K562 (cell line): ENCODE results near the gene TTYH2. TPM values are rescaled to one million over a fixed set of nuclear protein-coding genes. Genes with fewer than 3 reads are reported as not detected.

Experiments used
- ATAC-seq: fragments of 200-7000 bp; cut with Tn5 transposase; 3 replicates; pipeline ENCODE4 v1.9.1; 2020; ENCODE audit warnings: moderate library complexity
- BruUV-seq: library from RNA; stranded (reverse); fragments of 400-500 nt; replicated peaks from 2 replicates; lab custom pipeline; 2021; lab: Mats Ljungman, UMichigan
- CTCF ChIA-PET: fragments of 300-600 bp; formaldehyde crosslinking; extraction: SDS; loops from one replicate; lab custom pipeline; 2021; ENCODE audit warnings: low intra/inter-chr PET ratio; lab: Yijun Ruan, JAX
- POLR2A ChIA-PET: fragments of 300-600, 350-650 bp; sonication (Branson Sonifier 250); formaldehyde crosslinking; extraction: SDS; loops from one replicate; lab custom pipeline; 2021; ENCODE audit warnings: antibody characterized with exemption, inconsistent platforms; lab: Yijun Ruan, JAX
- DNase-seq, 4 experiments: peaks; one replicate each; pipeline versions ENCODE4 v3.0.0 to v3.0.0-alpha.2; 2011 to 2018; ENCODE audit warnings: low spot score in 3 of 4, mixed read lengths in 3 of 4; ENCODE audit errors: extremely low read depth in 1 of 4
- FAIRE-seq: peaks from 2 replicates; lab custom pipeline; 2011; peaks lifted over from hg19 to GRCh38; lab: Jason Lieb, UNC
- H2AFZ ChIP-seq: 2 replicates; pipeline ENCODE4 v1.6.0; 2011; ENCODE audit warnings: low read depth, low read length, control low read depth, inconsistent platforms
- H3K27ac ChIP-seq: fragments of 200-600 bp; 3 replicates; pipeline ENCODE4 v1.8.0; 2011; ENCODE audit warnings: low read depth, mild to moderate bottlenecking, control low read depth, inconsistent platforms, low read length, moderate library complexity, mixed read lengths; ENCODE audit errors: extremely low read depth
- H3K27me3 ChIP-seq, 2 experiments: fragments of 300-600 bp in 1 of 2; 2 replicates in 1 of 2; 3 replicates in 1 of 2; pipeline versions ENCODE4 v1.6.0 to v1.8.0; 2011; ENCODE audit warnings: inconsistent platforms in 2 of 2, low read length in 2 of 2, mild to moderate bottlenecking in 1 of 2, mixed read lengths in 1 of 2, moderate library complexity in 1 of 2; ENCODE audit not compliant: control insufficient read depth in 2 of 2, insufficient read depth in 2 of 2
- H3K36me3 ChIP-seq: fragments of 300-600 bp; 3 replicates; pipeline ENCODE4 v1.8.0; 2011; ENCODE audit warnings: mild to moderate bottlenecking, low read length, inconsistent platforms; ENCODE audit not compliant: control insufficient read depth, insufficient read depth
- H3K4me1 ChIP-seq, 2 experiments: fragments of 200-600 bp in 1 of 2; replicated peaks in 1 of 2; 2 replicates in 1 of 2; 3 replicates in 1 of 2; pipeline versions ENCODE4 v1.5.1 to v1.8.0; 2011; ENCODE audit warnings: inconsistent platforms in 2 of 2, low read length in 2 of 2, mild to moderate bottlenecking in 1 of 2, mixed read lengths in 1 of 2, moderate library complexity in 1 of 2; ENCODE audit not compliant: control insufficient read depth in 2 of 2, insufficient read depth in 2 of 2
- H3K4me2 ChIP-seq: 2 replicates; pipeline ENCODE4 v1.6.1; 2011; ENCODE audit warnings: low read length, control low read depth, inconsistent platforms, mixed read lengths; ENCODE audit not compliant: insufficient read depth
- H3K4me3 ChIP-seq: fragments of 200-600 bp; sonication (generic), shearing (Covaris generic); 2 replicates; pipeline ENCODE4 v1.5.1; 2016; ENCODE audit warnings: control low read depth, inconsistent platforms
- H3K79me2 ChIP-seq: fragments of 200-600 bp; 3 replicates; pipeline ENCODE4 v1.8.0; 2011; ENCODE audit warnings: low read length, inconsistent platforms; ENCODE audit not compliant: control insufficient read depth, insufficient read depth
- H3K9ac ChIP-seq, 2 experiments: 2 replicates each; pipeline versions ENCODE4 v1.6.0 to v1.6.1; 2011; ENCODE audit warnings: low read depth in 2 of 2, low read length in 2 of 2, control low read depth in 1 of 2, inconsistent platforms in 1 of 2, mild to moderate bottlenecking in 1 of 2, mixed read lengths in 1 of 2; ENCODE audit not compliant: insufficient read depth in 1 of 2
- H3K9me1 ChIP-seq: one replicate; pipeline ENCODE4 v1.6.0; 2011; ENCODE audit warnings: inconsistent platforms, mild to moderate bottlenecking, low read length, moderate library complexity; ENCODE audit not compliant: control insufficient read depth, insufficient read depth
- H3K9me3 ChIP-seq: replicated peaks from 2 replicates; pipeline ENCODE4 v1.5.1; 2011; ENCODE audit warnings: low read depth, low read length, inconsistent platforms; ENCODE audit not compliant: control insufficient read depth, insufficient read depth
- H4K20me1 ChIP-seq: replicated peaks from 2 replicates; pipeline ENCODE4 v1.6.1; 2011; ENCODE audit warnings: low read length, inconsistent platforms, mixed read lengths; ENCODE audit not compliant: control insufficient read depth, insufficient read depth
- CTCF ChIP-seq, 3 experiments: IDR thresholded peaks in 2 of 3; conservative IDR thresholded peaks in 1 of 3; 2 replicates each; pipeline ENCODE4 v1.5.1; 2011 to 2012; ENCODE audit warnings: low read length in 3 of 3, mild to moderate bottlenecking in 3 of 3, control low read depth in 2 of 3, improper control_type of control experiment in 1 of 3, inconsistent platforms in 1 of 3, low read depth in 1 of 3, mixed read lengths in 1 of 3, moderate library complexity in 1 of 3; ENCODE audit not compliant: insufficient read depth in 2 of 3
- FOXA3 ChIP-seq, 2 experiments: fragments of 450-650 bp in 1 of 2; sonication (generic) in 1 of 2; formaldehyde crosslinking; IDR thresholded peaks in 1 of 2; conservative IDR thresholded peaks in 1 of 2; 2 replicates each; pipeline versions ENCODE4 v1.4.0 to v1.8.0; 2020 to 2022; ENCODE audit warnings: mild to moderate bottlenecking in 2 of 2, missing genetic modification reagents in 1 of 2
- L3MBTL2 ChIP-seq: fragments of 450-650 bp; IDR thresholded peaks from 2 replicates; pipeline ENCODE4 v1.6.1; 2016; ENCODE audit warnings: mild to moderate bottlenecking, moderate library complexity
- RREB1 ChIP-seq: fragments of 250-450 bp; sonication (Bioruptor Pico); IDR thresholded peaks from 2 replicates; pipeline ENCODE4 v1.4.0; 2020
- WHSC1 ChIP-seq: IDR thresholded peaks from one replicate; pipeline ENCODE4 v1.6.1; 2012; ENCODE audit warnings: low read length, control low read depth, inconsistent platforms
- ZBTB11 ChIP-seq, 3 experiments: fragments of 200-800 bp in 1 of 3; fragments of 250-450 bp in 1 of 3; fragments of 450-650 bp in 1 of 3; sonication (Bioruptor Pico) in 1 of 3; sonication (Bioruptor generic) in 1 of 3; formaldehyde crosslinking in 1 of 3; IDR thresholded peaks; 2 replicates each; pipeline versions ENCODE4 v1.6.1 to v1.8.0; 2016 to 2022; ENCODE audit warnings: mild to moderate bottlenecking in 2 of 3, missing genetic modification characterization in 2 of 3, missing compliant biosample characterization in 1 of 3, moderate library complexity in 1 of 3
- WGBS: fragments of 100-300 bp; shearing (Covaris generic); methylation state at CpG from one replicate; pipeline ENCODE4 v1.1.6; 2016; ENCODE audit warnings: low coverage, mixed read lengths; ENCODE audit not compliant: insufficient coverage; ENCODE audit errors: missing lambda C conversion rate; 5-methylcytosine and 5-hydroxymethylcytosine counted together
- in situ Hi-C: fragments of 300-500 bp; cut with MboI; formaldehyde crosslinking; loops from 4 replicates; pipeline ENCODE4 v1.15.0; 2018; ENCODE audit warnings: inconsistent platforms, mixed read lengths
- intact Hi-C: fragments of 100-400 bp; cut with micrococcal nuclease; formaldehyde crosslinking; loops from 2 replicates; pipeline ENCODE4 v1.14.2; 2022
- polyA plus RNA-seq, 8 experiments: library from polyadenylated mRNA; depleted of rRNA in 4 of 8; stranded (reverse) in 5 of 8; unstranded in 3 of 8; fragments of >200 nt; fragmentation: Nextera tagmentation in 2 of 8; fragmentation: Illumina TruSeq in 1 of 8; extraction: Ambion mirVana in 2 of 8; extraction: Trizol in 1 of 8; gene quantifications; 2 replicates each; pipeline versions ENCODE4 v1.2.1 to v1.2.3, GENCODE V29; 2011 to 2014; ENCODE audit warnings: inconsistent platforms in 1 of 8, missing spikeins in 1 of 8
- total RNA-seq, 7 experiments: library from RNA; depleted of rRNA in 6 of 7; stranded (reverse); fragments of >200 nt in 6 of 7; fragmentation: Illumina TruSeq in 2 of 7; extraction: Trizol in 2 of 7; gene quantifications; 2 replicates each; pipeline versions ENCODE4 v1.2.1 to v1.2.3, GENCODE V29; 2011 to 2021; ENCODE audit warnings: low replicate concordance in 1 of 7

Gene TTYH2
- total and polyA plus RNA-seq, 9 of the 15 experiments (the other 6 are each of a cell fraction or from before 2014, with no cell fraction given), result 0.03 to 2.0 (median 0.91) TPM

- peaks cover 11% of the 10 kb centered on the region for H3K79me2 ChIP-seq
- H3K9me3 ChIP-seq, result no peaks in the 10 kb centered on the region
- POLR2A ChIA-PET, result interaction anchor here (0.6 to 2.0 kb wide), 13 partner anchors 8 to 671 kb away, joined by 3 to 13 read pairs (median 4); no protein-coding TSS in a partner anchor
- no peak for FAIRE-seq
- H3K9me1 ChIP-seq, result no peaks in the 10 kb centered on the region
- peak overlapping the region; percentile 81 for H3K4me2 ChIP-seq
- H3K27me3 ChIP-seq, result no peaks in the 10 kb centered on the region
- peak; percentile 52 for ATAC-seq
- intact Hi-C loops (loop anchor here (5.0 kb wide), 2 partner anchors 70 to 150 kb away; partner anchors contain the start of gene BTBD17), in situ Hi-C loops (loop anchor here (5.0 kb wide), 1 partner anchor 140 kb away; no protein-coding TSS in a partner anchor)
- WGBS, result 5% methylated on average over 47 of the region's 48 CpGs
- peak overlapping the region; percentile 40 for H3K4me3 ChIP-seq
- H3K36me3 ChIP-seq, result peaks cover 39% of the 10 kb centered on the region
- peak overlapping the region; percentile 61; the same call in 1 of the 3 replicates for H3K27ac ChIP-seq
- peak; percentile 40 to 63 (median 44) for DNase-seq
- CTCF ChIA-PET, result interaction anchor here (0.8 to 1.3 kb wide), 2 partner anchors 9 to 149 kb away, joined by 3 to 4 read pairs; no protein-coding TSS in a partner anchor
- H4K20me1 ChIP-seq, result peaks cover 42% of the 10 kb centered on the region
- peaks cover 30 to 43% of the 10 kb centered on the region in 2 experiments for H3K4me1 ChIP-seq
- peak overlapping the region; percentile 91 for H2AFZ ChIP-seq
- peak overlapping the region; percentile 45 to 83; a peak in 3 of 4 replicates for H3K9ac ChIP-seq
- BruUV-seq, result no TSS peak
- TF ChIP-seq CTCF (IDR thresholded peaks at IDR 0.05 in 2 of 3, conservative IDR thresholded peaks at IDR 0.05 in 1 of 3; ENCODE audit: insufficient read depth in 2 of 3, low read depth in 1 of 3, low read length in 3 of 3) (0 out of 6 replicates have a peak, but pooled peaks of 1 of the 3 experiments have one; percentile 12), ZBTB11 (CRISPR knock-in tag; IDR thresholded peaks at IDR 0.05) (no peak; a peak in 1 of 6 replicates), L3MBTL2 (peak; percentile 50; the same call in 1 of the 2 replicates), RREB1 (0 out of 2 replicates have a peak, but pooled peaks have one; percentile 31), WHSC1 (no peak), FOXA3 (CRISPR knock-in tag; conservative IDR thresholded peaks at IDR 0.05 in 1 of 2, IDR thresholded peaks at IDR 0.05 in 1 of 2) (no peak)
Measured at GRCh38 chr17:74212209-74212912, 1.0 kb upstream of the TTYH2 start.
